22Rv1 (cell line): ENCODE results near the gene OLFM1.

Experiments used
- ZFX ChIP-seq: fragments of 450-650 bp; IDR thresholded peaks from 2 replicates; pipeline ENCODE4 v1.6.1; 2017; ENCODE audit warnings: antibody characterized with exemption, borderline replicate concordance
- TF ChIP-seq, protein P1 (sequence below): fragments of 450-650 bp; IDR thresholded peaks from 2 replicates; pipeline ENCODE4 v1.5.1; 2017; ENCODE audit warnings: mild to moderate bottlenecking

DNA sequence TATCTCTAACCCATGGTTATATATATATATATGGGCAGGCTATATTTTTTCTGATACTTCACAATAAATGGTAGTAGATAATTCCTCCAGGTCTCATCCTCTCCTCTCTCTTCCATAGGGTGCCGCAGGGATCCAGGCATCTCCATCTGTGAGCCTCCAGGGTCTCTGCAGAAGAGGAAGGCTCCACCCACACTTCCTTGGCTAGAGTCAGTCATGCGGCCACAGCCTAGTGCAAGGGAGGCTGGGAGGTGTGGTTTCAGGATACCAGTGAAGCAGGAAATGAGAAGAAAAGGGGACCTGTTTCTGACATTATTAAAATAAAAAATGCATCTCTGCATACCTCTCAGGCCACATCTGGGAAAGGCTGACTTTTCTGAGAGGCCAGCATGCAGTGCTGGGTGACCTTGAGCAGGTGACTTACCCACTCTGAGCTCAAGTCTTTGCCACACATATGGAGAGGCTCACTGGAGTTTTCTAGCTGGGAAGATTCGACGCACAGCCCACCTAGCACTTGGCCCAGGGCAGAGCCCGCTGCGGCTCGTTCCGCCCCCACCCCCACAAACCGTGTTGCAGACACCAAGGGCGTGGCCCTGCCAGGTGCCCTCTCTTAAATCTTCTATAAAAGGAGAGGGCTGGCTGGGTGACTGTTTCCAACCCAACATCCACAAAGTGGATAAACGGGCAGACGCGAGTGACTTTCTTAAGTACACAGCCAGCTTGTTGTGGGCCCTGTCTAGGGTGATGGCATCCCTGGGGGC lies 47.9 kb downstream of the OLFM1 start:
- TF ChIP-seq, protein P1, sequence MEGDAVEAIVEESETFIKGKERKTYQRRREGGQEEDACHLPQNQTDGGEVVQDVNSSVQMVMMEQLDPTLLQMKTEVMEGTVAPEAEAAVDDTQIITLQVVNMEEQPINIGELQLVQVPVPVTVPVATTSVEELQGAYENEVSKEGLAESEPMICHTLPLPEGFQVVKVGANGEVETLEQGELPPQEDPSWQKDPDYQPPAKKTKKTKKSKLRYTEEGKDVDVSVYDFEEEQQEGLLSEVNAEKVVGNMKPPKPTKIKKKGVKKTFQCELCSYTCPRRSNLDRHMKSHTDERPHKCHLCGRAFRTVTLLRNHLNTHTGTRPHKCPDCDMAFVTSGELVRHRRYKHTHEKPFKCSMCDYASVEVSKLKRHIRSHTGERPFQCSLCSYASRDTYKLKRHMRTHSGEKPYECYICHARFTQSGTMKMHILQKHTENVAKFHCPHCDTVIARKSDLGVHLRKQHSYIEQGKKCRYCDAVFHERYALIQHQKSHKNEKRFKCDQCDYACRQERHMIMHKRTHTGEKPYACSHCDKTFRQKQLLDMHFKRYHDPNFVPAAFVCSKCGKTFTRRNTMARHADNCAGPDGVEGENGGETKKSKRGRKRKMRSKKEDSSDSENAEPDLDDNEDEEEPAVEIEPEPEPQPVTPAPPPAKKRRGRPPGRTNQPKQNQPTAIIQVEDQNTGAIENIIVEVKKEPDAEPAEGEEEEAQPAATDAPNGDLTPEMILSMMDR, result no peak
- no peak for TF ChIP-seq ZFX
